HL-60 (cell line): Measurements from ENCODE around the gene C18orf32.

Experiments
- GABPA ChIP-seq: IDR thresholded peaks from 2 replicates; pipeline ENCODE4 v1.6.1; 2012; ENCODE audit warnings: low read depth
- POLR2AphosphoS5 ChIP-seq: IDR thresholded peaks from 2 replicates; pipeline ENCODE4 v1.6.1; 2012; ENCODE audit warnings: low read depth
- SPI1 ChIP-seq: IDR thresholded peaks from 2 replicates; pipeline ENCODE4 v1.6.1; 2012; ENCODE audit warnings: low read depth, mild to moderate bottlenecking, borderline replicate concordance
- TF ChIP-seq, protein P1 (sequence below): IDR thresholded peaks from one replicate; pipeline ENCODE4 v1.5.1; 2011; ENCODE audit warnings: low read length, control low read depth, inconsistent platforms; ENCODE audit not compliant: insufficient read depth
- TF ChIP-seq, protein P2 (sequence below): IDR thresholded peaks from 2 replicates; pipeline ENCODE4 v1.6.1; 2012; ENCODE audit warnings: low read depth; ENCODE audit not compliant: insufficient replicate concordance

DNA sequence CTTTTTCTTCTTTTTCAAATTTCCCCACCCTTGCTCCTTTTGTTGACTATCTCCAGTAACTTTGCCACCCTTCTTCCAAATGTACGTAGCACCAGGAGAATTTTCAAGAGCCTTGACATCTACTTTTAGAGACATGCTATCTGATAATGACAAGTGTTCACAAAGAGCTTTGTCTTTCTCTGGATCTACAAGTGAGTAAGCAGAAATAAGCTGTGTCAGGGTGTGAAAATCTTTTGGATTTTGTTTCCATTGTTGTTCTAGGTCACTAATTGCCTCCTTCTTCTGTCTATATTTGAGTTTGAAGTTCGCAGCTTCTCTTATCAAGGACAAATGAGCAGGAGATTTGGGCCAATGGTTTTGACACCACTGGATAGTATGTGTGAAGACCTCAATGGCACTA, 8.4 kb upstream of the C18orf32 start:
- TF ChIP-seq, protein P1, sequence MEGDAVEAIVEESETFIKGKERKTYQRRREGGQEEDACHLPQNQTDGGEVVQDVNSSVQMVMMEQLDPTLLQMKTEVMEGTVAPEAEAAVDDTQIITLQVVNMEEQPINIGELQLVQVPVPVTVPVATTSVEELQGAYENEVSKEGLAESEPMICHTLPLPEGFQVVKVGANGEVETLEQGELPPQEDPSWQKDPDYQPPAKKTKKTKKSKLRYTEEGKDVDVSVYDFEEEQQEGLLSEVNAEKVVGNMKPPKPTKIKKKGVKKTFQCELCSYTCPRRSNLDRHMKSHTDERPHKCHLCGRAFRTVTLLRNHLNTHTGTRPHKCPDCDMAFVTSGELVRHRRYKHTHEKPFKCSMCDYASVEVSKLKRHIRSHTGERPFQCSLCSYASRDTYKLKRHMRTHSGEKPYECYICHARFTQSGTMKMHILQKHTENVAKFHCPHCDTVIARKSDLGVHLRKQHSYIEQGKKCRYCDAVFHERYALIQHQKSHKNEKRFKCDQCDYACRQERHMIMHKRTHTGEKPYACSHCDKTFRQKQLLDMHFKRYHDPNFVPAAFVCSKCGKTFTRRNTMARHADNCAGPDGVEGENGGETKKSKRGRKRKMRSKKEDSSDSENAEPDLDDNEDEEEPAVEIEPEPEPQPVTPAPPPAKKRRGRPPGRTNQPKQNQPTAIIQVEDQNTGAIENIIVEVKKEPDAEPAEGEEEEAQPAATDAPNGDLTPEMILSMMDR, result no peak
- TF ChIP-seq POLR2AphosphoS5, result no peak
- TF ChIP-seq, protein P2, sequence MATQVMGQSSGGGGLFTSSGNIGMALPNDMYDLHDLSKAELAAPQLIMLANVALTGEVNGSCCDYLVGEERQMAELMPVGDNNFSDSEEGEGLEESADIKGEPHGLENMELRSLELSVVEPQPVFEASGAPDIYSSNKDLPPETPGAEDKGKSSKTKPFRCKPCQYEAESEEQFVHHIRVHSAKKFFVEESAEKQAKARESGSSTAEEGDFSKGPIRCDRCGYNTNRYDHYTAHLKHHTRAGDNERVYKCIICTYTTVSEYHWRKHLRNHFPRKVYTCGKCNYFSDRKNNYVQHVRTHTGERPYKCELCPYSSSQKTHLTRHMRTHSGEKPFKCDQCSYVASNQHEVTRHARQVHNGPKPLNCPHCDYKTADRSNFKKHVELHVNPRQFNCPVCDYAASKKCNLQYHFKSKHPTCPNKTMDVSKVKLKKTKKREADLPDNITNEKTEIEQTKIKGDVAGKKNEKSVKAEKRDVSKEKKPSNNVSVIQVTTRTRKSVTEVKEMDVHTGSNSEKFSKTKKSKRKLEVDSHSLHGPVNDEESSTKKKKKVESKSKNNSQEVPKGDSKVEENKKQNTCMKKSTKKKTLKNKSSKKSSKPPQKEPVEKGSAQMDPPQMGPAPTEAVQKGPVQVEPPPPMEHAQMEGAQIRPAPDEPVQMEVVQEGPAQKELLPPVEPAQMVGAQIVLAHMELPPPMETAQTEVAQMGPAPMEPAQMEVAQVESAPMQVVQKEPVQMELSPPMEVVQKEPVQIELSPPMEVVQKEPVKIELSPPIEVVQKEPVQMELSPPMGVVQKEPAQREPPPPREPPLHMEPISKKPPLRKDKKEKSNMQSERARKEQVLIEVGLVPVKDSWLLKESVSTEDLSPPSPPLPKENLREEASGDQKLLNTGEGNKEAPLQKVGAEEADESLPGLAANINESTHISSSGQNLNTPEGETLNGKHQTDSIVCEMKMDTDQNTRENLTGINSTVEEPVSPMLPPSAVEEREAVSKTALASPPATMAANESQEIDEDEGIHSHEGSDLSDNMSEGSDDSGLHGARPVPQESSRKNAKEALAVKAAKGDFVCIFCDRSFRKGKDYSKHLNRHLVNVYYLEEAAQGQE, result no peak
- TF ChIP-seq SPI1, result no peak
- no peak for TF ChIP-seq GABPA
